ENCODE data around the gene GALNT5. TPM values are rescaled to one million over a fixed set of nuclear protein-coding genes. Genes with fewer than 3 reads are reported as not detected.
A peak's percentile ranks its signal among the peaks of the same experiment; 100 is the strongest.

GALNT5 gene
- total and polyA plus RNA-seq, 2 donors (not counting 3 experiments of a cell fraction or from before 2014, with no cell fraction given) = not detected

- FAIRE-seq = peak; percentile 75
- Histone ChIP-seq H3K79me2 (ENCODE audit: control insufficient read depth, insufficient read depth, low read length) (no peaks in the 10 kb centered on the region), H3K36me3 (ENCODE audit: control insufficient read depth in 2 of 2, extremely low read depth in 1 of 2, insufficient read depth in 2 of 2, low read length in 2 of 2) (no peaks in the 10 kb centered on the region), H3K4me3 (replicated peaks in 1 of 3; ENCODE audit: insufficient read depth in 1 of 3, low read depth in 1 of 3, low read length in 3 of 3) (no peak overlapping the region), H2AFZ (ENCODE audit: low read depth, low read length) (no peak overlapping the region), H3K27ac (ENCODE audit: insufficient read depth, low read depth, low read length) (no peak overlapping the region), H3K4me2 (ENCODE audit: insufficient read depth, low read length) (no peak overlapping the region), H3K9me1 (replicated peaks; ENCODE audit: control insufficient read depth, extremely low read depth, insufficient read depth, low read length) (no peaks in the 10 kb centered on the region), H3K4me1 (ENCODE audit: control insufficient read depth, extremely low read depth, insufficient read depth, low read length) (no peaks in the 10 kb centered on the region), H3K9ac (replicated peaks; ENCODE audit: extremely low read depth, insufficient read depth, low read length) (no peak overlapping the region), H3K9me3 (replicated peaks; ENCODE audit: control insufficient read depth, insufficient read depth, low read length) (no peaks in the 10 kb centered on the region), H3K27me3 (ENCODE audit: control insufficient read depth in 2 of 2, insufficient read depth in 2 of 2, low read length in 2 of 2) (no peaks in the 10 kb centered on the region), H4K20me1 (replicated peaks; ENCODE audit: control insufficient read depth, extremely low read depth, insufficient read depth, low read length) (no peaks in the 10 kb centered on the region)
- no TSS peak for BruUV-seq (replicated peaks)
- ChIA-PET CTCF (interaction anchor here (0.5 to 15.2 kb wide), 33 partner anchors 10 to 1973 kb away, joined by 3 to 249 read pairs (median 5); partner anchors contain the start of gene ERMN), POLR2A (no interaction called here)
- peak; percentile 31 for DNase-seq (ENCODE audit: low read depth, low spot score)
- dilution Hi-C loops (cut with MboI; ENCODE audit: extremely low pct_ligation_motif_present, low sequenced_read_pairs) (no loop called here), intact Hi-C loops (cut with micrococcal nuclease) (loop anchor here (1.0 kb wide), 1 partner anchor 34 kb away; no protein-coding TSS in a partner anchor)
- TF ChIP-seq, protein P1, sequence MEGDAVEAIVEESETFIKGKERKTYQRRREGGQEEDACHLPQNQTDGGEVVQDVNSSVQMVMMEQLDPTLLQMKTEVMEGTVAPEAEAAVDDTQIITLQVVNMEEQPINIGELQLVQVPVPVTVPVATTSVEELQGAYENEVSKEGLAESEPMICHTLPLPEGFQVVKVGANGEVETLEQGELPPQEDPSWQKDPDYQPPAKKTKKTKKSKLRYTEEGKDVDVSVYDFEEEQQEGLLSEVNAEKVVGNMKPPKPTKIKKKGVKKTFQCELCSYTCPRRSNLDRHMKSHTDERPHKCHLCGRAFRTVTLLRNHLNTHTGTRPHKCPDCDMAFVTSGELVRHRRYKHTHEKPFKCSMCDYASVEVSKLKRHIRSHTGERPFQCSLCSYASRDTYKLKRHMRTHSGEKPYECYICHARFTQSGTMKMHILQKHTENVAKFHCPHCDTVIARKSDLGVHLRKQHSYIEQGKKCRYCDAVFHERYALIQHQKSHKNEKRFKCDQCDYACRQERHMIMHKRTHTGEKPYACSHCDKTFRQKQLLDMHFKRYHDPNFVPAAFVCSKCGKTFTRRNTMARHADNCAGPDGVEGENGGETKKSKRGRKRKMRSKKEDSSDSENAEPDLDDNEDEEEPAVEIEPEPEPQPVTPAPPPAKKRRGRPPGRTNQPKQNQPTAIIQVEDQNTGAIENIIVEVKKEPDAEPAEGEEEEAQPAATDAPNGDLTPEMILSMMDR (IDR thresholded peaks at IDR 0.05; ENCODE audit: extremely low read depth in 1 of 2, insufficient read depth in 1 of 2, low read depth in 1 of 2, low read length in 2 of 2) = peak; percentile 53 to 74
- TF ChIP-seq JUN (IDR thresholded peaks at IDR 0.05; ENCODE audit: borderline replicate concordance, insufficient read depth, insufficient read length, low read depth) = no peak
These were observed 78.9 kb downstream of the GALNT5 start for GRCh38 chr2:157336137-157337010.

DNA sequence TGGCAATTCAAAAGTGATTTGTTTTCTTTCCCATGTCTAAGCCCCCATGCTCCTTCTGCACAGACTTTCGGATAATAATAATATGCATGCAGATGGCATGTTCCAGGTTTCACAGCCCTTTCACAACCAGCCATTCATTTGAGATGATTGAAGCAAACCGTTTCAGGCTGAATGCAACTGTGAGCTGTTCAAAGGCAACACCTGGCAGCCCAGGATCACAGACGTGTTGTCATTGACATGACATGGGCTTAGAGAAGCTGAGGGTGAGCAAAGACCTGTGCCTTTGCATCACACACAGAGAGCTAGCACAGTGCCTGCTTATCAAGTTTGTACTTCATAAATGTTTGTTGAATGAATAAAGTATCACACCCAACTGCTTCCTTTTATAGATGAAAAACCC is 80.5 kb downstream of the GALNT5 start:
- H3K27ac ChIP-seq (ENCODE audit: insufficient read depth, low read depth, low read length) = no peak overlapping the region
- no peak overlapping the region for H3K9ac ChIP-seq (replicated peaks; ENCODE audit: extremely low read depth, insufficient read depth, low read length)
- POLR2A ChIA-PET = no interaction called here
- H3K4me3 ChIP-seq (replicated peaks in 1 of 3; ENCODE audit: insufficient read depth in 1 of 3, low read depth in 1 of 3, low read length in 3 of 3) = no peak overlapping the region
- no peak for FAIRE-seq
- H3K9me1 ChIP-seq (replicated peaks; ENCODE audit: control insufficient read depth, extremely low read depth, insufficient read depth, low read length) = no peaks in the 10 kb centered on the region
- CTCF ChIA-PET = interaction anchor here (1.5 to 15.2 kb wide), 8 partner anchors 9 to 1965 kb away, joined by 3 to 249 read pairs (median 22); partner anchors contain the start of gene ERMN
- H4K20me1 ChIP-seq (replicated peaks; ENCODE audit: control insufficient read depth, extremely low read depth, insufficient read depth, low read length) = no peaks in the 10 kb centered on the region
- no peaks in the 10 kb centered on the region for H3K9me3 ChIP-seq (replicated peaks; ENCODE audit: control insufficient read depth, insufficient read depth, low read length)
- no peaks in the 10 kb centered on the region for H3K36me3 ChIP-seq (ENCODE audit: control insufficient read depth in 2 of 2, extremely low read depth in 1 of 2, insufficient read depth in 2 of 2, low read length in 2 of 2)
- no peaks in the 10 kb centered on the region for H3K27me3 ChIP-seq (ENCODE audit: control insufficient read depth in 2 of 2, insufficient read depth in 2 of 2, low read length in 2 of 2)
- no peak for TF ChIP-seq JUN (IDR thresholded peaks at IDR 0.05; ENCODE audit: borderline replicate concordance, insufficient read depth, insufficient read length, low read depth)
- no peak for TF ChIP-seq POLR2A (IDR thresholded peaks at IDR 0.05; ENCODE audit: low read depth, low read length)
- no peak for TF ChIP-seq POLR2AphosphoS5 (IDR thresholded peaks at IDR 0.05; ENCODE audit: insufficient read depth, low read depth, low read length)
- TF ChIP-seq, protein P1 (IDR thresholded peaks at IDR 0.05; ENCODE audit: extremely low read depth in 1 of 2, insufficient read depth in 1 of 2, low read depth in 1 of 2, low read length in 2 of 2) = no peak
- TF ChIP-seq, protein P2, sequence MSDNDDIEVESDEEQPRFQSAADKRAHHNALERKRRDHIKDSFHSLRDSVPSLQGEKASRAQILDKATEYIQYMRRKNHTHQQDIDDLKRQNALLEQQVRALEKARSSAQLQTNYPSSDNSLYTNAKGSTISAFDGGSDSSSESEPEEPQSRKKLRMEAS (IDR thresholded peaks at IDR 0.05; ENCODE audit: insufficient read depth, insufficient read length) = no peak
- TF ChIP-seq EZH2 (IDR thresholded peaks at IDR 0.05; ENCODE audit: borderline replicate concordance, low read depth, low read length, severe bottlenecking) = no peak
- TF ChIP-seq FOS (IDR thresholded peaks at IDR 0.05; ENCODE audit: borderline replicate concordance, insufficient read depth, low read length) = no peak
- no peak for TF ChIP-seq MYC (IDR thresholded peaks at IDR 0.05; ENCODE audit: low read depth, low read length)
- no peak for TF ChIP-seq GATA2 (IDR thresholded peaks at IDR 0.05; ENCODE audit: insufficient read depth, insufficient read length, low read depth, low read length)
- H3K4me2 ChIP-seq (ENCODE audit: insufficient read depth, low read length) = no peak overlapping the region
- intact Hi-C loops (cut with micrococcal nuclease) = no loop called here
- no TSS peak for BruUV-seq (replicated peaks)
- H3K79me2 ChIP-seq (ENCODE audit: control insufficient read depth, insufficient read depth, low read length) = no peaks in the 10 kb centered on the region
- DNase-seq (ENCODE audit: low read depth, low spot score) = no peak
- dilution Hi-C loops (cut with MboI; ENCODE audit: extremely low pct_ligation_motif_present, low sequenced_read_pairs) = no loop called here
- H3K4me1 ChIP-seq (ENCODE audit: control insufficient read depth, extremely low read depth, insufficient read depth, low read length) = no peaks in the 10 kb centered on the region
- H2AFZ ChIP-seq (ENCODE audit: low read depth, low read length) = no peak overlapping the region
